NCI-H2081 (cell line): ENCODE results near the gene CTU1.

ENCODE experiments used
- DNase-seq, 2 experiments: peaks; one replicate each; lab custom pipeline; 2025; lab: John Stamatoyannopoulos, UW

The CTU1 gene

GRCh38 chr19:51103926-51104341, 4.3 kb downstream of the CTU1 start:
- DNase-seq = no peak

DNA sequence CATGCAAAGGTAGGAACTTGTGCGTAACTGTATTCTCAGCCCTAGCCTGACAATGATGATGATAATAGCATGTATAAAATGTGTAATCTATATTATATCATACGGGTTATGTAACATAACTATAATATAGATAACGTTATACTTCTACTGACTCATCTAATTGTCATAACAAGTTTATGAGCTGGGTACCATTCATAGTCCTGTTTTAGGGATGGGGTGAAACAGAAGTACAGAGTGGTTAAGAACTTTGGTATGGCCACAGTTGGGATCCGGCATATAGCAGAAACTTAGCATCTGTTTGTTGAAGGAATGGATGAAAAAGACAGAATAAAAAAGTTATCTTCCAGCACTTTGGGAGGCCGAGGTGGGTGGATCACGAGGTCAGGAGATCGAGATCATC, 5.2 kb downstream of the CTU1 start:
- no peak for DNase-seq

DNA sequence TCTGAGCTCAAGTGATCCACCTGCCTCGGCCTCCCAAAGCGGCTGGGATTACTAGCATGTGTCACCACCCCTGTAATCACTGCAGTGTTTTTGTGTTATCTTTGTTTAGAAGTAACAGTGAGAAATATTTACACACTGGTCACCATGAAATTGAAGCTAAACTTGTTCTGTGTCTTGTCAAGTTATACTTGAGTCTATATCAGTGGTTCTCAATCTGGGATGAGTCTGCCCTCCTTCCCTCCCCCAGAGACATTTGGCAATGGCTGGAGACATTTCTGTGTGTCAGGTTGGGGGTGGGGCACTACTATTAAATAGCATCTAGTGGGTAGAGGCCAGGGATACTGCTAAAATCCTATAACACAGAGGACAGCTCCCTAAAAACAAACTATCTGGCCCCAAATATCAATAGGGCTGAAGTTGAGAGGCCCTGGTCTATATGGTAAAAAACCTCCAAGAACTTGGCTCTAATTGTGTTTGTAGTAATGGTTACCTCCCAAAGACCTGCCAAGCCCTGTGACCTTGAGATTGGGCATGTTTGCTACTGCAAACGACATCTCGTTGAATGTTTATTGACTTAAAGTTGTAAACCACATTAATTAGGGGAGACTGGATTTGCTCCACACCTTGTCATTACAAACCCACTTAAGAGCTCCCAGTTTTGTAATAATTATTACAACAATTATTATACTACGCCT, 6.9 kb downstream of the CTU1 start:
- no peak for DNase-seq

DNA sequence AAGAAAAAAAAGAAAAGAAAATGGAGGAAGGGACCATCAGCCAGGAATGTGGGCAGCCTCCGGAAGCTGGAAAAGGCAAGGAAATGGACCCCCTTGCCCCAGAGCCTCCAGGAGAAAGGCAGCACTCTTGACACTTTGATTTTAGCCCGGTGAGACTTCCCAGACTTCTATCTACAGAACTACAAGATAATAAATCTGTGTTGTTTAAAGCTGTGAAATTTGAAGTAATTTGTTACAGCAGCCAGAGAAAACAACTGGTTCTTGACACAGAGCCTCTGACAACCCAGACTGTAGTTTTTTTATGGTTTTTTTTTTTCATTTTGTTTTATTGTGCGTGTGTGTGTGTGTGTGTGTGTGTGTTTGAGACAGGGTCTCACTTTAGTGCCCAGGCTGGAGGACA, 7.6 kb downstream of the CTU1 start:
- DNase-seq = no peak

- no peak for DNase-seq
These were observed 9.2 kb downstream of the CTU1 start for GRCh38 chr19:51099047-51099382.

- DNase-seq = no peak
These were observed 9.7 kb downstream of the CTU1 start for GRCh38 chr19:51098365-51099046.

- no peak for DNase-seq
These were observed 10.4 kb downstream of the CTU1 start for GRCh38 chr19:51097796-51098195.

GRCh38 chr19:51097166-51097738, 11.0 kb downstream of the CTU1 start:
- peak; percentile 27 for DNase-seq

- DNase-seq = no peak
These were observed 11.6 kb downstream of the CTU1 start for GRCh38 chr19:51096473-51097165.

GRCh38 chr19:51094696-51095279, 13.4 kb downstream of the CTU1 start:
- no peak for DNase-seq

DNA sequence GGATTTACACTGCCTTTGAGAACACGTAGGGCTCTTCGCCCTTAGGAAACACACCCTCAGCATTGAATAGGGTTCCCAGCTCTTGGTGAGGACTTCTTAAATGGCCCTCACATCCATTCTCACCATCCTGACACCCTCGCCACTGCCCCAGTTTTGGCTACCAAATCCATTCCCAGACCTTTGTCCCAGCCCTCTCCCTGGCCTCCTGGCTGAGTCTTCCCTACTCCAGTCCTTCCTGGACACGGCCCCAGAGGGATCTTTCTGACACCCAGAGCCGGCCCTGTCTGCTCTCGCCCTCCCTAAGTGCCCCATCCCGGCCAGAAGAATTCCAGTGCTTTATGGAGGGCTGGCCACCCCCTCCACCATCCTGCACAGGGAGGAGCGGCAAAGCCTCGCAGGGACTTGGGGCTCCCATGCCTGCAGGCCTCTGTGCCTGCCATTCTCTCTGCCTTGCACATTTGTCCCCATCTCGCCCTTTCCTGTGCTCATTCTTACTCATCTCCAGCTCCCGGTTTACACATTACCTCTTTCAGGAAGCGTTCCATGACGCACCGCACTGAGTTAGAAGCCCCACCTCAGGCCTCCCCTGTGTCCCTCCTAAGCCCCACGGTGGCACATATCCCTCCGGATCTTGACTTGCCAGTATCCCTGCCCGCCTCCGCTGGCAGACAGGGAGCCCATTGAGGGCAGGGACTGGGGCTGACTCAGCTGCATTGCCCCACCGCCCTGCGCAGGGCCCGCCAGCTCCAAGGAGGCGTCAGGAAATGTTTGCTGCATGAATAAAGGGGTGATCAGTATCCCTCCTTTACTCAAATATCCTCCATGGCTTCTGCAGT, 14.5 kb downstream of the CTU1 start:
- no peak for DNase-seq

- no peak for DNase-seq
These were observed 15.1 kb downstream of the CTU1 start for GRCh38 chr19:51093101-51093500.

DNA sequence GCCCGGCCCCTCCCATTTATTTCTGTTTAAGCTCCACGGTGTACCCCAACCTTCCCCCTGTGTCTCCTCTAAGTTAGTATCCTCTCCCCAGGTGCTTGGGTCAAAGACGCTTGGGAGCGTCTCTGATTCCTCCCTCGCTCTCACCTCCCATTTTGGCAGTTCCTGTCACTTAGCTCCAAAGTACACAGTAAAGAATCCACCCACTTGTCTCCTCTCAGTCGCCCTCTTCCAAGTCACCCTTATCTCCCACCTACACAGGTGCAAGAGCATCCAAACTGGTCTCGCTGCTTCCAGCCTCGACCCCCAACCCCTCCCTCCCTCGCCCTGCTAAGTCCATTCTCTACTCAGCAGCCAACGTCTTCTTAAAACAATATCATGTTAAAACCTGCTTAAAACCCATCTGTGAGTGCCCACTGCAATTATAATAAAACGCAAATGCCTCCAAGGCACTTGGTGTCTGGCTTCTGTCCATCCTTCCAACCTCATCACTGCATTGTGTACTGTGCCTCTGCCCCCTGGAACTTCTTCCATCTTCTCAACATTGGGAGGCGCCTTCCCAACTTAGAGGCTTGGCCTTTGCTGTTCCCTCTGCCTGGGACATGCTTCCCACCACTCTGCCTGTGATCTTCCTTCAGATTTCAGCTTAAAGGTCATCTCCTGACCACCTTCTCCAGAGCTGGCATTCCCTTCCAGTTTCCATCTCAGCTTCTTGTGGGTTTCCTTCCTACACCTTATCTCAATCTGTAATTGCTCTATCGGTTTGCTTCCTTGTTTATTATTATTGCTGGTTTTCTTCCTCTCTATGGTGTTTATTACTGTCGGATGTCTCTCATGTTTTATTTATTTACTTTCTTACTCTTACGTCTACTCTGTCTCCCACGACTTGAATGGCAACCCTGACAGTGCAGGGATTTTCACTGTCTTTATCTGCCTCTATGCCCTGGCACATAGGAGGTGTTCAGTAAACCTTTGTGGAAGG, 16.0 kb downstream of the CTU1 start:
- DNase-seq = no peak

- no peak for DNase-seq
These were observed 17.1 kb downstream of the CTU1 start for GRCh38 chr19:51091126-51091525.

DNA sequence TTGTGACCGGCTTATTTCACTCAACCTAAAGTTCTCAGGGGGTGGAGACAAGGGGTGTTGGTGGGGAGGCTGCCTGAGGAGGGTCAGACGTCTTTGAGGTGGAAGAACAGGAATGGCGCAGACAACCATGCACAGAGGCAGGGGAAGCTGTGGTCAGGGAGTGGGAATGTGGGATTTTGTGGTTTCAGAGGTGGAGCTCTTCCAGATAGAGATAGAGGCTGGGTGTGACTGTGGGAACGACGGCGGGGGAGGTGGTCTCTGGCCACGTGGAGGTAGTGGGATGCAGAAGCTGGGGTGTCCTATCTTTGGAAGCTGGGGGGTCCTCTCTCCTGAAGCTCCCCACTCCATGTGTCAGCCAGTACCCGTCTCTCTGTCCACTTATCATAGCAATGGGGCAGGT, 17.7 kb downstream of the CTU1 start:
- no peak for DNase-seq

GRCh38 chr19:51089786-51090185, 18.4 kb downstream of the CTU1 start:
- DNase-seq = no peak

- DNase-seq = no peak
These were observed 21.9 kb downstream of the CTU1 start for GRCh38 chr19:51086153-51086850.

- no peak for DNase-seq
These were observed 23.7 kb downstream of the CTU1 start for GRCh38 chr19:51084505-51084904.

DNA sequence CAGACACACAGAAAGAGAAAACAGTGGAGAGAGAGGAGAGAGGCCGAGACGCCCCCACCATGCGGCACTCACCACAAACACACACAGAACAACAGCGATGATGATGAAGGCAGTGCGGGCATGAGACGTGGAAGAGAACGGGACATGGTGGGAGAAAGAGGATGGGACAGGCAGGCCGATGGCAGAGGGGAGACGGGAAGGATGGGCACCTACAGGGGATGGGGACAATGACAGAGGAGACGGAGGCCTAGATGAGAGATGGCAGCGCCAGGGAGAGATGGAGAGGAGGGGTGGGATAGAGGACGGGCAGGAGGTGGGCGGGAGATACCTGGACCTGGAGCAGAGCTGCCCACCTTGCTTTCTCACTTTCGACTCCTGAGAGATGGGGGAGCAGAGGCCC, 24.4 kb downstream of the CTU1 start:
- DNase-seq = no peak

- no peak for DNase-seq
These were observed 25.0 kb downstream of the CTU1 start for GRCh38 chr19:51083181-51083580.
